ENCODE measurements around the gene TLCD3A.

DNA sequence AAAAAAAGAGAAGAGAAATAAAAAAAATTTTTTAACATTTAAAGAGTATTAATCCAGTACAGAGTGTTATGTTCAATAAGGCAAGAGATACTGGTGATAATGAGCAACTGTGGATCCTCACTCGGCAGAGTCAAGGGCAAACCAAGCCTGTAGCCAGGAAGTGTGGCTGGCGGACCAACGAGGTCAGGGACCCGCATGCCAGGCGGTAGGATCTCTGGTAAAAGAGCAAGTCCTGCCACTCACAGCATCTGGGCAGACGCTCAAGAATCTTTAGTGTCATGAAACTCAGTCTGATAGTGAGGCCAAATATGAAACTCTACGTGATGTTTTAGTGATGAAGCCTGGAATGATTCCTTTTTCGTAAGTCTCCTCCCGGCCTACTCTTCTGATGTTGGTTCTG lies 28.0 kb downstream of the TLCD3A start:
- TF ChIP-seq POLR2A (IDR thresholded peaks at IDR 0.05; ENCODE audit: low read depth, low read length) = no peak
- TF ChIP-seq TAF1 (IDR thresholded peaks at IDR 0.05; ENCODE audit: borderline replicate concordance, low read depth, low read length) = no peak
- no peak for TF ChIP-seq POLR2AphosphoS5 (IDR thresholded peaks at IDR 0.05; ENCODE audit: low read depth, low read length)
